Measurements from ENCODE around the gene UTP15.

- TF ChIP-seq CTCF (IDR thresholded peaks at IDR 0.05 in 8 of 11, conservative IDR thresholded peaks at IDR 0.05 in 3 of 11) (no peak), POLR2A (IDR thresholded peaks at IDR 0.05) (no peak), POLR2AphosphoS5 (IDR thresholded peaks at IDR 0.05) (no peak)
Measured at GRCh38 chr5:73531356-73531755, 34.2 kb upstream of the UTP15 start.

All from spleen (tissue), 7 donors.